Gastrocnemius medialis (tissue), 4 donors: ENCODE results near the gene KIF22.

Experiments
- CTCF ChIP-seq, 5 experiments: fragments of 450-650 bp in 3 of 5; fragments of 200-600 bp in 2 of 5; sonication (generic) in 2 of 5; IDR thresholded peaks in 4 of 5; conservative IDR thresholded peaks in 1 of 5; 1 replicate in 4 of 5; 2 replicates in 1 of 5; pipeline ENCODE4 v1.5.1; 2016 to 2019; ENCODE audit warnings: antibody characterized with exemption in 5 of 5, mild to moderate bottlenecking in 3 of 5, moderate library complexity in 3 of 5
- POLR2A ChIP-seq, 2 donors: fragments of 450-650 bp; IDR thresholded peaks; one replicate each; pipeline ENCODE4 v1.6.1; 2017; ENCODE audit warnings: antibody characterized with exemption in 2 of 2, mild to moderate bottlenecking in 2 of 2, moderate library complexity in 2 of 2

GRCh38 chr16:29812754-29813643 lies 22.4 kb downstream of the KIF22 start:
- TF ChIP-seq CTCF (IDR thresholded peaks at IDR 0.05 in 4 of 5, conservative IDR thresholded peaks at IDR 0.05 in 1 of 5) (no peak), POLR2A (IDR thresholded peaks at IDR 0.05) (no peak)
